Breast epithelium (tissue), 3 donors: ENCODE results near the gene CPNE6.

Source experiments
- POLR2A ChIP-seq: fragments of 450-650 bp; IDR thresholded peaks from one replicate; pipeline ENCODE4 v1.6.1; 2016; ENCODE audit warnings: antibody characterized with exemption, mild to moderate bottlenecking, moderate library complexity
- POLR2AphosphoS5 ChIP-seq, 3 donors: sonication (generic); formaldehyde crosslinking; IDR thresholded peaks; one replicate each; pipeline ENCODE4 v1.6.1; 2017; ENCODE audit warnings: antibody characterized with exemption in 3 of 3
- TF ChIP-seq, protein P1 (sequence below), 3 donors: fragments of 450-650 bp; IDR thresholded peaks; one replicate each; pipeline ENCODE4 v1.5.1; 2016 to 2017; ENCODE audit warnings: antibody characterized with exemption in 3 of 3, mild to moderate bottlenecking in 3 of 3, moderate library complexity in 3 of 3

DNA sequence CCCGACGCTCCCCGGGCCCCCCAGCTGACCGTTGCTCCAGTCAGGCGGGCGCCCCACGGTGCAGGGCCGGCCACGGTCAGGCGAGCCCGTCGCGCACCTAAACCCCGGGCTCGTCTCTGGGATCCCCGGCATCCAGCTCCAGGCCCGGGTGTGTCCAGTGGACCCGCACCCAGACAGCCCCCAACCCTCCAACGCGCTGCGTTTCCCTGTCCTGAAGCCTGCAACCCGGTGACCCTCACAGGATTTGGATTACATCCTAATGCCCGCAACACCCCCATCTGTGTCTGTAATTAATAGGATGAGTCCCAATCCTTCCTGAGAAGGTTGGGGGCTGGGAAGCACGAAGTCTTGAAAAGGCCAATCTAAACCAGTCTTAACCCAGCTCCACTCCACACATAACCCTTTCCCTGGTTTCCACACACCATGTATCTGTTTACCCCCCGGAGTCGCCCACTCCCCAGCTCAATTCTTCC, 10.4 kb downstream of the CPNE6 start:
- no peak for TF ChIP-seq POLR2AphosphoS5 (IDR thresholded peaks at IDR 0.05)
- TF ChIP-seq, protein P1, sequence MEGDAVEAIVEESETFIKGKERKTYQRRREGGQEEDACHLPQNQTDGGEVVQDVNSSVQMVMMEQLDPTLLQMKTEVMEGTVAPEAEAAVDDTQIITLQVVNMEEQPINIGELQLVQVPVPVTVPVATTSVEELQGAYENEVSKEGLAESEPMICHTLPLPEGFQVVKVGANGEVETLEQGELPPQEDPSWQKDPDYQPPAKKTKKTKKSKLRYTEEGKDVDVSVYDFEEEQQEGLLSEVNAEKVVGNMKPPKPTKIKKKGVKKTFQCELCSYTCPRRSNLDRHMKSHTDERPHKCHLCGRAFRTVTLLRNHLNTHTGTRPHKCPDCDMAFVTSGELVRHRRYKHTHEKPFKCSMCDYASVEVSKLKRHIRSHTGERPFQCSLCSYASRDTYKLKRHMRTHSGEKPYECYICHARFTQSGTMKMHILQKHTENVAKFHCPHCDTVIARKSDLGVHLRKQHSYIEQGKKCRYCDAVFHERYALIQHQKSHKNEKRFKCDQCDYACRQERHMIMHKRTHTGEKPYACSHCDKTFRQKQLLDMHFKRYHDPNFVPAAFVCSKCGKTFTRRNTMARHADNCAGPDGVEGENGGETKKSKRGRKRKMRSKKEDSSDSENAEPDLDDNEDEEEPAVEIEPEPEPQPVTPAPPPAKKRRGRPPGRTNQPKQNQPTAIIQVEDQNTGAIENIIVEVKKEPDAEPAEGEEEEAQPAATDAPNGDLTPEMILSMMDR (IDR thresholded peaks at IDR 0.05): no peak
- no peak for TF ChIP-seq POLR2A
